H1 (cell line): ENCODE results near the gene PRR19. TPM values are rescaled to one million over a fixed set of nuclear protein-coding genes. Genes with fewer than 3 reads are reported as not detected.

Source experiments
- ATF2 ChIP-seq: IDR thresholded peaks from 2 replicates; pipeline ENCODE4 v1.6.1; 2012; ENCODE audit warnings: low read length, inconsistent platforms
- BACH1 ChIP-seq: IDR thresholded peaks from 2 replicates; pipeline ENCODE4 v1.6.1; 2012; ENCODE audit warnings: low read length, improper control_type of control experiment
- CTBP2 ChIP-seq: IDR thresholded peaks from 2 replicates; pipeline ENCODE4 v1.7.0; 2011; ENCODE audit warnings: borderline replicate concordance, mild to moderate bottlenecking, moderate library complexity, mixed read lengths, low read length; ENCODE audit not compliant: insufficient read depth, insufficient read length
- HDAC6 ChIP-seq: IDR thresholded peaks from one replicate; pipeline ENCODE4 v1.7.1; 2012; ENCODE audit warnings: low read depth, mild to moderate bottlenecking, inconsistent platforms, low read length, moderate library complexity
- KDM1A ChIP-seq: fragments of 200-600, 300-600 bp; sonication (generic); IDR thresholded peaks from 2 replicates; pipeline ENCODE4 v1.7.1; 2016; ENCODE audit warnings: mild to moderate bottlenecking, low read length, borderline replicate concordance
- MAFK ChIP-seq: IDR thresholded peaks from 2 replicates; pipeline ENCODE4 v1.6.1; 2012; ENCODE audit warnings: low read depth, mild to moderate bottlenecking, improper control_type of control experiment, low read length
- PHF8 ChIP-seq: fragments of 200-600 bp; sonication (generic); conservative IDR thresholded peaks from 2 replicates; pipeline ENCODE4 v1.7.1; 2012; ENCODE audit warnings: low read depth, mild to moderate bottlenecking, inconsistent platforms, low read length, moderate library complexity
- SAP30 ChIP-seq: fragments of 300-600 bp; sonication (generic); IDR thresholded peaks from 2 replicates; pipeline ENCODE4 v1.7.1; 2012; ENCODE audit warnings: low read length, moderate library complexity, mild to moderate bottlenecking, inconsistent platforms; ENCODE audit not compliant: insufficient read depth, insufficient replicate concordance
- SIRT6 ChIP-seq: IDR thresholded peaks from one replicate; pipeline ENCODE4 v1.7.1; 2012; ENCODE audit warnings: low read length, inconsistent platforms
- SRF ChIP-seq: IDR thresholded peaks from 2 replicates; pipeline ENCODE4 v1.6.1; 2011; ENCODE audit warnings: mild to moderate bottlenecking, low read depth, low read length, moderate library complexity
- TCF12 ChIP-seq: IDR thresholded peaks from 2 replicates; pipeline ENCODE4 v1.6.1; 2011; ENCODE audit warnings: low read depth, mild to moderate bottlenecking, low read length
- polyA plus RNA-seq, 7 experiments: library from polyadenylated mRNA; depleted of rRNA in 3 of 7; stranded (reverse) in 5 of 7; unstranded in 2 of 7; fragments of >200 nt in 5 of 7; fragments of 200-250 nt in 2 of 7; gene quantifications; 1 replicate in 5 of 7; 2 replicates in 1 of 7; 4 replicates in 1 of 7; pipeline versions ENCODE4 v1.2.1 to v1.2.3, GENCODE V29; 2011 to 2013; ENCODE audit warnings: missing spikeins in 2 of 7, mixed read lengths in 2 of 7
- total RNA-seq: library from RNA; stranded (reverse); fragmentation: NEBNext Ultra II Directional; extraction: Animal tissue kit (Norgen Biotek cat#: 25700); gene quantifications from 2 replicates; pipeline ENCODE4 v1.2.1, GENCODE V29; 2021

PRR19 gene
- total and polyA plus RNA-seq, 2 of the 8 experiments (the other 6 are each of a cell fraction or from before 2014, with no cell fraction given) = 7.2 to 7.5 TPM

- TF ChIP-seq KDM1A (no peak), TCF12 (no peak), SAP30 (no peak), ATF2 (no peak), BACH1 (no peak), PHF8 (peak; percentile 39), MAFK (no peak), HDAC6 (no peak), SIRT6 (no peak), SRF (no peak), CTBP2 (no peak)
- TF ChIP-seq, all 59 proteins: peak for 3
Measured at GRCh38 chr19:42284066-42284501, 17.8 kb upstream of the PRR19 start (continued).
